Endometrial microvascular endothelial cells (primary cell): Measurements from ENCODE around the gene PLCB1. TPM values are rescaled to one million over a fixed set of nuclear protein-coding genes. Genes with fewer than 3 reads are reported as not detected.
"Not testable (repeated sequence)": the region's sequence is repeated elsewhere in the genome, so short reads cannot be mapped to it uniquely, and the experiment has no call there.

Experiments
- in situ Hi-C: cut with HindIII; loops from 2 replicates; pipeline ENCODE4 v1.10.0; 2017; ENCODE audit warnings: low sequenced_read_pairs, low pct_unique_long_range_greater_than_20kb; ENCODE audit errors: inconsistent ontology term
- total RNA-seq: library from RNA; depleted of rRNA; stranded (reverse); fragments of >200 nt; gene quantifications from one replicate; pipeline ENCODE4 v1.2.3, GENCODE V29; 2015; ENCODE audit errors: inconsistent ontology term

PLCB1 gene
- total RNA-seq, 1 donor from 2014 or later, result 16.1 TPM

DNA sequence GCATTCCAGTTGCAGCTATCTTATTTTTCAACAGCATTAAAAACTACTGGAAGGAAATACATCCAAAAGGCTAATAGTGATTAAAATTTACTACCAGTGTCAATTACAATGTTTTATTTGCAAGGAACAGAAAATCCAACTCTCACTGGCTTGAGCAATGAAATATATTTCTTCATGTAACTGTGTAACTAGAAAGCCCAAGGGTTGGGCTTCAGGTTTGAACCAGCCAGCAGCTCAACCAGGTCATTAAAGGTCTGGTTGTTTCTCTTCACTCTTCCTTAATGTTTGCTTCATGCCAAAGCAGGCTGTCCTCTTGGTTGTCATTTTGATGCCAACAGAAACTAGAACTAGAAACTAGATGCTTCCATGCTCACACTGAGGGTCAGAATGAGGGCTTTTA lies 437.7 kb downstream of the PLCB1 start:
- in situ Hi-C loops, result no loop called here

DNA sequence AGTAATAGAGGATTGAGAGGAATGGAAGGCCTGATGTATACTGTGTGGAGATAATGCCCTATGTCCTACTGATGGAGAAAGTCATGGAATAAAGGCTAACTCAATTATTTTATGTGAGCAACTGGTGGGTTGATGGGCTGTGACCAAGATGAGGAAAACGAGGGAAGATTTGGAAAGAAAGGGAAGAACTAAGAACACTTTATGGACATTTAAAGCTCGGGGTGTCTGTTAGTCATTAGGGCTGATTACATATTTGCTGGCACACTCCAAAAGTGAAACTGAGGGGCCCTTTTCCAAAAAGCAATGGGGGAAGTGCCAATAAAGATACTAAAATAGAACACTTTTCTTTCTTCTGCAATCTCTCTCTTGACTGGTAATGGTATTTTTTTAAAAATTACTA lies 439.5 kb downstream of the PLCB1 start:
- in situ Hi-C loops, result no loop called here

DNA sequence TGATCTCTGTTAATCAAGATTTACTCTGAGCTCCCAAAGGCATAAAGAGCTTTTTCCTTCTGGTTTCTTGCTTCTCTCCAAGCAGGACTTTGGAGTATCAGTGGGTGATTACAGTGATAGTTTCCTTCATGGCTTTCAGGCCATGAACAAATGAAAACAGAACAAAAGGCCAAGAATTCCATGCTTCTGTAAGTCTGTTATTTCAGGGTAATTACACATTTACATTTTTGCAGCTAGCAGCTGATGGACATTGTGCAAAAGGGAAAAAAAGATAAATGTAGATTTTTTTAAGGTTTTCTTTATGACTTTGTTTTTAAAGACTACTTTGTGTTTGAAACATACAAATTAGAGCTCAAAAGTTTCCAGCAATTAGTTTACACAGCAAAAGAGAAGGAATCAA lies 441.6 kb downstream of the PLCB1 start:
- in situ Hi-C loops, result no loop called here

DNA sequence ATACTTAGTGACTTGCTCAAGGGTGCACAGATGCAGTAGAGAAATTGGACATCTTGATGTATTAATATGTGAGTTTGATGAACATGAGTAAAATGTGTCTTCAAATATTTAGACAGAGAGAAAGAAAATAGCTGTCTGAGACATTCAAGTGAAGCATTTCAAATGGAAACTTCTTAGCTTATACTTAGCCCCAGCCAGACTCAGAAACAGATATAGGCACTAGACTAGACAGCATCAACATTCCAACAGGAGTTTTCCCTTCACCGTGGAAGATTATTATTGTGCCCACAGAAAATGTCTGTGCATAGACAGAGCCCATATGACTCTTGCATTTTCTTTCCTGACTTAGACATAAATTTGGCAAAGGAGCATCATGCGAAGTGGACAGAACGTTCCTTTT lies 443.0 kb downstream of the PLCB1 start:
- in situ Hi-C loops, result no loop called here

DNA sequence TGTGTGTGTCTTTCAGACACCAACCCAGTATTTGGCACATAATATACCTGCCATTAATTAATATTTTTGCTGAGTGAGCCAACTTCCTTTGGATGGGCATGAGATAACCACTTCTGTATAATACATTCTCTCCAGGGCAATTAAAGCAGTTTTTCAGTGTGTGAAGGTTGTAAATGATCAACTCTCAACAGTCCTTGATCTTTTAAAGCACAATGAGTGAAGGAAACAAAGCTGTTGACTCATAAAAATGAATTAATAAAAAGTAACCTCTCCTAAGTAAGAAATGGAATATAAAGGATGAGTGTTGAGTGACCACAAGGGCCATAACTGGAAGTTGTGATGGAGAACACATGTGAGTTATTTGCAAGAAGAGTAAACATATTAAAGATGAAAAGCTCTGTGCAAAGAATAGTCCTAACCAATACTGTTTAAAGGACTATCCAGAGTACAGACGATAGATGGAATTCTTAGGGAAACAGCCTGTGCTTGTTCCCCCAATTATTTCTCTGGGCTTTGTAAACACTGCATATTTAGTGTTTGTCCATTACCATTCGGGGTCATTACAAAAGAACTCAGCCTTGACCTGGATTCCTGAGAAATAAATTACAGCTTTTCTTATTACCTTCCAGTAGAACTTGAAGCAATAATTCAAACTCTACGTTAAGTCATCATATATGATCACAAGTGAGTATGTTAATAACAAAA lies 446.2 kb downstream of the PLCB1 start:
- in situ Hi-C loops, result no loop called here

DNA sequence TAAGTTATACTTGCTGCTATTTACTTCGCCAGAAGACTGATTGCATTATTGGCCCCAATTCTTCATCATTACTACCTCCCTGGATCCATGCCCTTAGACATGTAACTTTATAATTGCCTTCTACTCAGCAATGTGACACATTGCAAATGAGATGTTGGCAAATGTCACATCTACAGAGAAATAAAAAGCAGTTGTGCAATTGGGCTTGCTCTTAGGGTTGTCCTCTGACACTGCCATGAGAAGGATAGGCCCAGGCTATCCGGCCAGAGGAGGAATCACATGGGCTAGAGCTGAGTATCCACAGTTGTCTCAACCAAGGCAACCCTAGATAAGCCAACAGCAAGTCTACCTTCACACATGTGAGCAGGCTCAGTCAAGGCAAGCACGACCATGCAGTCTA lies 447.0 kb downstream of the PLCB1 start:
- in situ Hi-C loops, result no loop called here

DNA sequence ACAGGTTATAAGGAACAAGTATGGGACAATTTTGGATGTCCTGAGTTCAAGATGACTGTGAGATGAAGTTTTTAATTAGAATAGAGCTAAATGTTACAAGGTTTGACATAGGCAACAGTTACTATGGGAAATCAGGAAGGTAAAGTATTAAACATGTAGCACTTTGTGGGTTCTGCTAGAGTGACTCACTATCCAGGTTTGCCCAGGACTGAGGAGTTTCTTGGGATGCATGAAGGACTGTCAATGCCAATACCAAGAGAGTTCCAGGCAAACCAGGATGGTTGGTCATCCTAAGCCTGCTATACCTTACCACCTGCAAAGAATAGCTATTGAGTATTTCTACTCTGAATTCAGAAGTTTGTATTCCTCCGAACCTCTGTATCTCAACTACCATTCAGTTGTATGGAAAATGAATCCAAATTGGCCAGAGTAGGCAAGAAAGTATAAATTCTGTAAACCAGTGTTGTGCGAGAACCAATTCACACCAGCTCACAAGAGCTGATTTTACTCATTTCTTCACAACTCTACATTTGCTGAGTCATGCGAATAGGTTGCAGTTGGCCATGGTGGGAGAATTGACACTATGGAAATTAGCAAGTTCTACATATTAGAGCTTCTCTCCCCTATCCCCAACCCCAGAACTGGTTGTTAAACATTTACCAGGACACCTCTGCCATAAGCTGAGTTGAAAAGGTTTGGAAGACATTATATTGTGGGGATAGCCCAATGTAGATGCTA lies 449.5 kb downstream of the PLCB1 start:
- in situ Hi-C loops, result no loop called here

DNA sequence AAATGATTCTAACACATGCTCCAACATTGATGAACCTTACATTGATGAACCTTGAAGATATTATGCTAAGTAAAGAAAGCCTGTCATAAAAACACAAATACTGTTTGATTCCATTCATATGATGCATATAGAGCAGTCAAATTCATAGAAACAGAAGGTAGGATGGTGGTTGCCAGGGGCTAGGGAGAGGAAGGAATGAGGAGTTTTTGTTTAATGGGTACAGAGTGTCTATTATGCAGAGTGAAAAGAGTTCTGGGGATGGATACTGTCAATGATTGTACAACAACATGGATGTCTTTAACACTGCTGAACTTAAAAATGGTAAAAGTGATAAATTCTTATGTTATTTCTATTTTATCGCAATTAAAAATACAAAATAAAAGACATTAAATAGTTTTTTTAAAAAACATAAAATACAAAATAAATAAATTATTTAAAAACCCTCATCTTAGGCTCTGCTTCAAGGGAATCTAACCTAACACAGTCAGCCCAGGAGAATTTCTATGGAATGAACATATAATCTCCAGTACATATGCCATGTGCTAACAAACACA lies 451.0 kb downstream of the PLCB1 start:
- in situ Hi-C loops, result no loop called here

DNA sequence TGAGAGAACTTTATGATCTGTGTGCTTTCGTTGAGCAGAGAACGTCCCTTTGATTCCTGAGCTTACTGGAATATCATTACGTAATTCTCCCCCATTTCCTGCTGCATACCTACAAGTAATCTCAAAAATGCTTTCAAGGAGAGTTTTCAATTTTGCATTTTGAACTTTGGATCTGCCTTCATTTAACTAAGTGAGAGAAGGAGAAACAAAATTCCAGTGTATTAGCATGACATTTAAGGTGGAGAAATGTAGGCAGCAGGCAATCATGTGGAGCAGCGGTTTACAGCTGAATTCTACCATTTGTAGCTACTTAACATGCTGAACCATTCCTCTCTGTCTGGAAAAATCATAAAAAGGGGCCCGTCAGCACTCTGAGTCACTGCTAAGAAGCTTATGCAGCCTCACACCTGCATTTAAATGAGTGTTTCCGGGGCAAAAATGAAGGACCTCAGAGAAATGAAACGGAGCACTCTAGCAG lies 451.5 kb downstream of the PLCB1 start:
- in situ Hi-C loops, result no loop called here

DNA sequence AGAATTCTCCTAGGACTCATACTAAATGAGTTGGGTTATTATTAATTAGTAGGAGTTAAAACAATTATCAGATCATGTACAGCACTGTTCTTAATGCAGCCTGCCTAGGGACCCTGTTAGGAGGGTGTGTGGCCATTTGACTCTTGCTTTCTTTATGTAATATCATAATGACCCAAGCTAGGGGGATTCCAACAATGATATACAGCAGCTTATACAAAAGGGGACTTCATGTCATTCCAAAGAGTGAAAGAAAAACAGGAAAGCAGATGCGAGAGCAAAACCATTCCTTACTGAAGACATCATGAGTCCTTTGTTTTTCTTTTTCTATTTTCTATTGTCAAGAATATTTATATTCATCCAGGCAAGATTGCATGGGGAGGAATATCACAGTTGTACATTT lies 455.2 kb downstream of the PLCB1 start:
- in situ Hi-C loops, result no loop called here

DNA sequence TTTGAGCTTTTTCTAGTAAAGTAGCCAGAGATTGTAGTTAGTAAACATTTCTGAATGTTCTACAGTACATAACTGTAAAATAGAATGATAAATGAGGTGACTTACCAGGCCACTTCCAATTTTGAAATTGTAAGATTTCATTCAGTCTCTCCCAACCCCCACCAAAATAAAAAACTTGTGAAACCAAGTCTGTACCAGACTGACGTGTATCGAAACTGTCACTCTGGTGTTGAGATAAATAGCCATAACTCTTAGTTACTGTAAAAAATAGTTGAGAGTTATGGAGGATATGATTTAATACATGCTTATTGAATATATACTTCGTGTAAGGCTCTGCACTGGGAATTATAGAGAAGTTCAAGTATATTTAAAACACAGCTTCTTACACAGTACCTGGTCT lies 455.7 kb downstream of the PLCB1 start:
- in situ Hi-C loops, result no loop called here

DNA sequence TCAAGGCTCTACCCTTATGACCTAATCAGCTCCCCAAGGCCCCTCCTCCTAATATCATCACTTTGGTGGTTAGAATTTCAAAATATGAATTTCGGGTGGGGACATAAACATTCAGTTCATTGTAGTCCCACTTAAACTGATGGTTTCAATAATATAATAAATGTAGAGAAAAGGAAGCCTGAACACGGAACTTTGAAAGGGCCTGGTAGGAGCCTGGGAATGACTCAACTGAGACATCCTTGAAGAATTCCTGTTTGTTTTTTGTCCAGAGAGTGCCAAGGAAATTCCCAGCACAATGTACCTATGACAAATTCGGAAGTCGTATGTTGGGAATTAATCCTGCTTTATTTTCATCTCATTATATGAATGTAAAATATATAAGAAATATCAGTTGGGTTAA lies 457.9 kb downstream of the PLCB1 start:
- in situ Hi-C loops, result no loop called here

DNA sequence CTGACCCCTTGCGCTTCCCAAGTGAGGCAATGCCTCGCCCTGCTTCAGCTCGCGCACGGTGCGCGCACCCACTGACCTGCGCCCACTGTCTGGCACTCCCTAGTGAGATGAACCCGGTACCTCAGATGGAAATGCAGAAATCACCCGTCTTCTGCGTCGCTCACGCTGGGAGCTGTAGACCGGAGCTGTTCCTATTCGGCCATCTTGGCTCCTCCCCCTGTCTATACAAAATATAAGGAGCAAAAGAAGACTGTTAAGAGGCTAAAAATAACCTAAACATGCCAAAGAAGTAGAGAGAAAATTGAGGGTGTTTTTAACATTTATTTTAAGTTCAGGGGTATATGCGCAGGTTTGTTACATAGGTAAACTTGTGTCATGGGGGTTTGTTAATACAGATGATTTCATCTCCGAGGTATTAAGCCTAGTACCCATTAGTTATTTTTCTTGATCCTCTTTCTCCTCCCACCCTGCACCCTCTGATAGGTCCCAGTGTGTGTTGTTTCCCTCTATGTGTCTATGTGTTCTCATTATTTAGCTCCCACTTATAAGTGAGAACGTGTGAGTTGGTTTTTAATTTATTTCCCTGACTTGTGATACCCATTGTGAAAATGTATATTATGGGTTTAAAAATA lies 469.0 kb downstream of the PLCB1 start:
- in situ Hi-C loops, result not testable (repeated sequence)

DNA sequence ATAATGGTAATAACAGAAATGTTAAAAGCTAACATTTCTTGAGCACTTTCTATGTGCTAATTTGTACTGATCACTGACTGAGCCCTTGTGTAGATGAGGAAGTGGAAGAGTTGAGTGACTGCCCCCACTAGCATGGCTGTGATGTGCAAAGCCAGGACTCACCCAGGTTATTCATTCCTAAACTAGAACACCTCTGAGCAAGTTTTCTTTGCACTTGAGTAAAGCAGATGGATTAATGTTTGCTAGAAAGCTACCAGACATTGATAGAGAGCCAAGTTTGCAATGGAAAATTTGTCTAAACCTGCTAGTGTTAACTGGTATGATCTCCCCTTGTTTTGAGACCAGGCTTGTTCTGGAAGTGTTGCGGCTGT lies 469.5 kb downstream of the PLCB1 start:
- in situ Hi-C loops, result no loop called here

DNA sequence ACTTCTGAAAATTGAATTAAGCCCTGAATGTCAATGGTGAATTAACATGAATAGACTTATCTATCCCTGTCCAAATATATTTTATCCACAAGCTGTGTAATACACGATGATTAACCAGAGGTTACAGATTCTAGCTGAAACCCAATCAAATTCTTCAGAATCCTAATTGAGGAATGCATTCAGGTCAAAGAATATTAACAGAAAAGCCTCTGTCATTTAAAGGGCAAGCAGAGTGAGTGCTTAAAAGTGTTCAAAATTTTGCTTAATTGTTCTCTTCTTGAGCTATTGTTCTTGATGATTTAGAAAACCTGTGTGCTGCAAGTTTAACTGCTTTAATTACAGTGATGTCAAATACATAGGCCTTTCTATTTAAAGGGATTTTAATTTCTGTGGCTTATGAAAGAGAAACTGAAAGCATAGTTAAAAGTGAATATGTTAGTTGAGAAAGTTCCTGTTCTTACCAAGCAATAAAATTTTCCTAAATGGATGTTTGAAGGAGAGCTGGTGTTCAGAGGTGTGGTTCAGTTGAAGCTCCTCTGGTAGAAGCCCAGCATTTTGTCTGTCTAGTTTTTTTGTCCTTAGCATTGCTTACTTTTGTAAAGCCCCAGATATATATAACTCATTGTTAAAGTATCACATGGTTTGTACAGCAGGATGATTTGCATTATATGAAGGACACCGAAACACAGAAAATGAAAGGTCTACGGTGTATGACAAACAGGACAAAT lies 470.5 kb downstream of the PLCB1 start:
- in situ Hi-C loops, result no loop called here

DNA sequence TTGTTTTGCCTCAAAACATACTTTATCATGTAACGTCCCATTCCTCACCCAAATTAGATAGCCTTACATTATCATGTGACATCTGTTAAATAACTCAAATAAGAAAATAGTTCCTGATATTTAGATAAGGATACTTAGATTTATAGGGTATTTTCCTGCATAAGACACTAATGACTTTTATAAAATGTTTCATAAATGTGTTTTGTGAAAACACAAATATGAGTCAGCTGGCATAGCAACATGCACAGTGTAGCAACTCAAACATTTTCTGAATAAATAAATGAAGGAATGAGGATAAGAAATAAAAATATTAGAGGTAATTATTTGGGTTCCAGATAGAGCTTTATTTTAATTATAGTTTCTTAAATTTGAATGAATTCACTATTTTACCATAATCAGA lies 476.4 kb downstream of the PLCB1 start:
- in situ Hi-C loops, result no loop called here

DNA sequence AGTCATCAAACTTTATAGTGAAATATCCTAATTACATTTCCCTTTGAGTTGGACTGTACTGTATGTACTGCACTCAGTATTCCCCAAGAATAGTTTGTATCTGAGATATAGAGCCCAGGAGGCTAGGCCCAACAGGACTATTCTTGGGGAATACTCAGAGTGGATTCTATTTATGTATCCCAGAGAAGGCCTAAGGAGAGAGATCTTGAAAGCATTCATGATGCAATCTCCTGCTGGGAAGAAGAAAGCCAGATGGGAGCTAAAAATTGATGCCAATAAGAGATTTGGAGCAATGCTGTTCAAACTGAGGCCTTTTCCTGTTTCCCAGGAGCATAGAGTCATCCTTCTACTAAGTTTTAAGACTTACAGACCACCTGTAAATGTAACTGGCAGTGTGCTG lies 484.7 kb downstream of the PLCB1 start:
- in situ Hi-C loops, result no loop called here

DNA sequence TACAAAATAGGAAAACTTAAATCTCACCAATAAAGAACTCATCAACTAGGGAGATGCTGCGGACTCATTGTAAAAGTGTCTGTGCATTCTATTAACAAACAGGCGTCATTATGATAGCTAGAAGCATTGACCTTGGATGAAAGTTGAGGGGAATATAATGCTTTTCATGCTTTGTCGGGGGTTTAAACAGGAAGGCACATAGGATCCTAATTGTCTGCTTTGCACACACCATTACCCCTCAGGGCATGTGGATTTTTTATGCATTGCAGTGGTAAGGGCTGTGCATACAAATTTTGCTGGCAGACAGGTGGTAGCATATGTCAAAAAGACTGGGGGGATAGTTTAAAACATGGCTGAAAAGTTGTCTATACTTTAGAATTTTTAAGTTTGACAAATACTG lies 488.9 kb downstream of the PLCB1 start:
- in situ Hi-C loops, result no loop called here

DNA sequence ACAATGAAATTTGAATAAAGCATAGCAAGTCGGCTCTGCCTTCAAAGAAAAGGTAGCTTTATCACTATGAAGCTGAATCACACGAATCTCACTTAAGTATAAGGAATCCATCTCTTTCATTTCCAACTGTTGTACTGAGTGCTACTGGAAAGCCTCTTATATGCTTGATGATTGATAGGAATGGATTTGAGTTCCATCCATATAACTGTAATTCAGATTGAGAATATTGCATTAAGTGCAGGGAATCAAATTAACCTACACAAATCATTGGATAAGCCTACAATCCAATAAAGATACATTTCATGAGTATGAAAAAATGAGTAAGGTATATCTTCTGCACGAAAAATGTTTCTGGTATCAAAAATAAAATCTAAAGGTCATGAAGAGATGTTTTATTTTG lies 492.0 kb downstream of the PLCB1 start:
- in situ Hi-C loops, result no loop called here
